WTC11 (cell line): ENCODE data around the gene NGRN.

Experiments
- CBFB ChIP-seq: sonication (generic); formaldehyde crosslinking; IDR thresholded peaks from 2 replicates; pipeline ENCODE4 v1.8.1; 2022; ENCODE audit warnings: mild to moderate bottlenecking, low read depth, missing genetic modification reagents
- CREB1 ChIP-seq: sonication (generic); formaldehyde crosslinking; IDR thresholded peaks from 2 replicates; pipeline ENCODE4 v1.8.0; 2023; ENCODE audit warnings: mild to moderate bottlenecking, missing genetic modification reagents
- CTCF ChIP-seq: fragments of 200-600 bp; IDR thresholded peaks from 2 replicates; pipeline ENCODE4 v1.8.0; 2022; ENCODE audit warnings: antibody characterized with exemption
- NR2C2 ChIP-seq: sonication (generic); formaldehyde crosslinking; IDR thresholded peaks from 2 replicates; pipeline ENCODE4 v1.8.0; 2022; ENCODE audit warnings: mild to moderate bottlenecking, missing genetic modification reagents
- PRDM15 ChIP-seq: sonication (generic); formaldehyde crosslinking; IDR thresholded peaks from 2 replicates; pipeline ENCODE4 v1.8.0; 2022; ENCODE audit warnings: missing genetic modification reagents
- SMAD3 ChIP-seq: sonication (generic); formaldehyde crosslinking; IDR thresholded peaks from 2 replicates; pipeline ENCODE4 v1.8.0; 2022; ENCODE audit warnings: missing genetic modification reagents, mild to moderate bottlenecking, borderline replicate concordance
- TEAD4 ChIP-seq: sonication (generic); formaldehyde crosslinking; IDR thresholded peaks from 2 replicates; pipeline ENCODE4 v1.8.0; 2022; ENCODE audit warnings: mild to moderate bottlenecking, missing genetic modification reagents
- ZBTB21 ChIP-seq: sonication (generic); formaldehyde crosslinking; IDR thresholded peaks from 2 replicates; pipeline ENCODE4 v1.8.1; 2023; ENCODE audit warnings: mild to moderate bottlenecking, missing genetic modification reagents, borderline replicate concordance
- ZBTB43 ChIP-seq: sonication (generic); formaldehyde crosslinking; IDR thresholded peaks from 2 replicates; pipeline ENCODE4 v1.8.1; 2023; ENCODE audit warnings: mild to moderate bottlenecking, missing genetic modification reagents

GRCh38 chr15:90241343-90242192 is 23.9 kb upstream of the NGRN start:
- TF ChIP-seq CBFB, result no peak
- TF ChIP-seq ZBTB43 (CRISPR knock-in tag), result no peak
- no peak for TF ChIP-seq NR2C2 (CRISPR knock-in tag)
- TF ChIP-seq SMAD3 (CRISPR knock-in tag), result no peak
- no peak for TF ChIP-seq CTCF
- TF ChIP-seq CREB1 (CRISPR knock-in tag), result no peak
- no peak for TF ChIP-seq TEAD4
- no peak for TF ChIP-seq ZBTB21
- TF ChIP-seq PRDM15 (CRISPR knock-in tag), result no peak
